GM12892 (cell line): ENCODE data around the gene SPRR2G.

ENCODE experiments used
- DNase-seq: peaks from one replicate; pipeline ENCODE4 v3.0.0; 2011; ENCODE audit not compliant: insufficient read length
- FAIRE-seq: peaks from 2 replicates; lab custom pipeline; 2011; peaks lifted over from hg19 to GRCh38; lab: Jason Lieb, UNC
- POLR2A ChIP-seq: IDR thresholded peaks from 2 replicates; pipeline ENCODE4 v1.6.1; 2011; ENCODE audit warnings: low read depth, low read length, control low read depth
- POLR2AphosphoS5 ChIP-seq: IDR thresholded peaks from 2 replicates; pipeline ENCODE4 v1.6.1; 2011; ENCODE audit warnings: low read depth, low read length, control low read depth
- TAF1 ChIP-seq: IDR thresholded peaks from 2 replicates; pipeline ENCODE4 v1.6.1; 2011; ENCODE audit warnings: low read depth, mild to moderate bottlenecking, control low read depth, low read length, borderline replicate concordance

Gene SPRR2G

DNA sequence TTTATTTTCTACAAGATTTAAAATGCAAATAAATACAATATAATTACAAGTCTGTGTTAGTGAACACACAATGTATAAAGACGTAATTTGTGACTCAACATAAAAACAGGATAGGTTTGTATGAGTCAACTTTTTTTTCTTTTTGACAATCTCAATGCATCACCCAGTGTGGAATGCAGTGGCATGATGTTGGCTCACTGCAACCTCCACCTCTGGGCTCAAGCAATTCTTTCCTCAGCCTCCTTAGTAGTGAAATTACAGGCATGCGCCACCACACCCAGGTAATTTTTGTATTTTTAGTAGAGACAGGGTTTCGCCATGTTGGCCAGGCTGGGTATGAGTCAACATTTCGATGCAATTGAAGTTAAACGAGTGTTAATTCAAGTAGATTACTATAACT is 50.4 kb downstream of the SPRR2G start:
- FAIRE-seq (no peak), DNase-seq (no peak)
- TF ChIP-seq TAF1 (no peak), POLR2AphosphoS5 (no peak), POLR2A (no peak)
